Activated CD4-positive, alpha-beta T cell treated with anti-CD3 and anti-CD28 coated beads, Interleukin-2, amount 10 ng/mL, durations not matched to agents 7 days and 5 days (primary cell): ENCODE results near the gene PIANP. TPM values are rescaled to one million over a fixed set of nuclear protein-coding genes. Genes with fewer than 3 reads are reported as not detected.
"Not testable (repeated sequence)": the region's sequence is repeated elsewhere in the genome, so short reads cannot be mapped to it uniquely, and the experiment has no call there.

Experiments
- CTCF ChIA-PET: fragments of 350-600 bp; sonication (Branson Sonifier 250); formaldehyde crosslinking; loops from one replicate; lab custom pipeline; 2021; ENCODE audit warnings: antibody characterized with exemption; lab: Charles Lee
- POLR2A ChIA-PET: fragments of 350-600 bp; sonication (Branson Sonifier 250); formaldehyde crosslinking; loops from one replicate; lab custom pipeline; 2021; ENCODE audit warnings: antibody characterized with exemption; lab: Charles Lee
- DNase-seq: peaks from one replicate; pipeline ENCODE4 v3.0.0-alpha.2; 2020
- H3K27ac Mint-ChIP-seq: one replicate; pipeline ENCODE4 v1.8.0; 2021; ENCODE audit warnings: mild to moderate bottlenecking, moderate library complexity, mixed read lengths
- H3K27me3 Mint-ChIP-seq: one replicate; pipeline ENCODE4 v1.8.0; 2021; ENCODE audit warnings: mixed read lengths
- H3K36me3 Mint-ChIP-seq: one replicate; pipeline ENCODE4 v1.8.0; 2021; ENCODE audit warnings: low read depth, mixed read lengths
- H3K4me1 Mint-ChIP-seq: one replicate; pipeline ENCODE4 v1.8.0; 2021; ENCODE audit warnings: mixed read lengths
- H3K4me3 Mint-ChIP-seq: one replicate; pipeline ENCODE4 v1.8.0; 2021; ENCODE audit warnings: mild to moderate bottlenecking, moderate library complexity, mixed read lengths
- H3K9me3 Mint-ChIP-seq: one replicate; pipeline ENCODE4 v1.8.0; 2021; ENCODE audit warnings: mixed read lengths
- total RNA-seq, 2 experiments: library from RNA; stranded (reverse); gene quantifications; one replicate each; pipeline ENCODE4 v1.2.3, GENCODE V29; 2021

The PIANP gene, protein sequence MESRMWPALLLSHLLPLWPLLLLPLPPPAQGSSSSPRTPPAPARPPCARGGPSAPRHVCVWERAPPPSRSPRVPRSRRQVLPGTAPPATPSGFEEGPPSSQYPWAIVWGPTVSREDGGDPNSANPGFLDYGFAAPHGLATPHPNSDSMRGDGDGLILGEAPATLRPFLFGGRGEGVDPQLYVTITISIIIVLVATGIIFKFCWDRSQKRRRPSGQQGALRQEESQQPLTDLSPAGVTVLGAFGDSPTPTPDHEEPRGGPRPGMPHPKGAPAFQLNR
- not detected for total RNA-seq

DNA sequence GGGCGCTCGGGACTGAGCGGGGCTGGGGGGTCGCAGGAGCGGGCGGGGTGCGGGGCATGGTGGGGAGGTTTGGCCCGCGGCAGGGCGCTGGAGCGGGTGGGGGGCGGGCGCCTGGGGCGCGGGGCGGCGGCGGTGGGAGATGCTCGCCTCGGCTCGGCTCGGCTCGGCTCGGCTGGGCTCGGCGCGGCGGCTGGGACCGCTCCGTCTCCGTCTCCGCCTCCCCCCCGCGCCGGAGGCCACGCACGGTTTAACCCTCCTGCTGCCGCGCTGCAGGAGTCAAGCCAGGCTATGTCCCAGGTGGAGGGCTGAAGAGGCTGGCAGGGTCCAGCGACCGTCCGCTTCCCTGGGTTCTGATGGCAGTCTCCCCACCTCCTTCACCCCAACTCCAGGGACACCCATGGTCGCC, at the start of gene PIANP:
TSS of gene PIANP (minus strand) at position 170 of the 406 bp plus-strand sequence. CDS start 2,754 bp downstream, outside the sequence.
- peaks cover 25% of the 10 kb centered on the region for H3K4me1 Mint-ChIP-seq
- no peak within 1 kb of the TSS for H3K27ac Mint-ChIP-seq
- H3K4me3 Mint-ChIP-seq = peak within 1 kb of the TSS; percentile 60
- ChIA-PET CTCF (no interaction called here), POLR2A (no interaction called here)
- peaks cover 69% of the 10 kb centered on the region for H3K27me3 Mint-ChIP-seq
- peak; percentile 54 for DNase-seq
- peaks cover 5% of the 10 kb centered on the region for H3K36me3 Mint-ChIP-seq
- H3K9me3 Mint-ChIP-seq = no peaks in the 10 kb centered on the region

GRCh38 chr12:6748761-6749160, 48.1 kb upstream of the PIANP start:
- Mint-ChIP-seq H3K4me1 (peaks cover 45% of the 10 kb centered on the region), H3K9me3 (peaks cover 4% of the 10 kb centered on the region), H3K36me3 (peaks cover 46% of the 10 kb centered on the region), H3K27ac (no peak overlapping the region), H3K27me3 (no peaks in the 10 kb centered on the region), H3K4me3 (no peak overlapping the region)
- no peak for DNase-seq
- POLR2A ChIA-PET = no interaction called here
- CTCF ChIA-PET = interaction anchor here (1.4 kb wide), 1 partner anchor 20 kb away, joined by 3 read pairs; no protein-coding TSS in a partner anchor

DNA sequence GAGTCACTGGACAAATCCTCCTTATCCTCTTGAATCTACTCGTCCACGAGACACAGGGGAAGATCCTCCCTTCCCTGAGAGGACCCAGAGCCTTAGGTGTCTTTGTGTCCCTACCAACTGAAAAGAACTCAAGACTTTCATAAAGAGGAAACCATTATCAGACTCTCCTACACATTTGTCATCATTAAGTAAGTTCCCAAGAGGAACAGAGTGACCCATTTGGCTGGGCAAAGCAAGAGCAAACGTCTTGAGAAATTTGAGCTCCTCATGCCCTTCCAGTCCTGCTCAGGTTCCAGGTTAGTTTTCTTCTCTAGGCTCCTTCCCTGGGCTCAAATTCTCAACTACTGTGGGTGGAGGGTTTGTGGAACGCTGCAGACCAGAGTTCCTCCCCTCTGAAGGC, 46.6 kb upstream of the PIANP start:
- H3K4me3 Mint-ChIP-seq = no peak overlapping the region
- H3K4me1 Mint-ChIP-seq = peaks cover 39% of the 10 kb centered on the region

DNA sequence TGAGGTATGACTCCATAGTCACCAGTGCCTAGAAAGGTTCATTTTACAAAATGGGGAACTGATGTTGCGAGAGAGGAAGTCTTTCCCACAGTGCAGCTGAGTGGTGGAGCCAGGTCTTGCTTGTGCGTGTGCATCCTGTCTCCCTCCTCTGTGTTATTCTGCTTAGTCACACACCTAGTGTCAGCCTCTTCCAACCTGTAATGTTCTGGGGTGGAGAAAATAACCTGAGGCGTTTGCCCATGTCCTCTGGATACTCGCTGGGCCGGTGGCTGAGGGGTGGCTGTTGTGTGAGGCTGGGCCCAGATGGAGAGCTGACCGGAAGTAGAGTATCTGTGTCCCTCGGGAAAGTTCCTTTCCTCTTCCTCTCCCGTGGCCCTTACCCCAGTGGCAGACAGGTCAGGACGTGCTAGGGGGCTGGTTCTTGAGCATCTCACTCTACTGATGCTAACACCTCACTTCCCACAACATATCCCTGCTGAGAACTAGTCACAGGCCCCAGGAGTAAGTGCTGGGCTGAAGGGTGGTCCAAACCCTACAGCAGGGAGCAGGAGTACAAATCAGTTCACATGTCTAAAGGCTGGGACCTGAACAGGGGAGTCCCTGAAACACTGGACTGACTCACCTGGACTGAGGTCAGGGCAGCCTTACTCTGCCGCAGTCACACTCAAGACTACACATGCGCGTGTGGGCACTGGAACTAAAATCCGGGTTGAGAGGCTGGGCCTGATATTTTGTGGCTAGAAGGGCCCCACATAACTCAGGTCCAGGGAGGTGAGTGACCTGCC, 45.3 kb upstream of the PIANP start:
- DNase-seq = peak; percentile 54
- peaks cover 26% of the 10 kb centered on the region for H3K4me1 Mint-ChIP-seq
- H3K27me3 Mint-ChIP-seq = no peaks in the 10 kb centered on the region
- H3K4me3 Mint-ChIP-seq = no peak overlapping the region
- CTCF ChIA-PET = interaction anchor here (0.5 to 3.9 kb wide), 7 partner anchors 7 to 524 kb away, joined by 3 to 19 read pairs (median 4); partner anchors contain the start of gene MLF2
- peaks cover 40% of the 10 kb centered on the region for H3K36me3 Mint-ChIP-seq
- H3K9me3 Mint-ChIP-seq = peaks cover 4% of the 10 kb centered on the region
- POLR2A ChIA-PET = interaction anchor here (0.6 kb wide), 2 partner anchors 107 to 136 kb away, joined by 3 to 6 read pairs; no protein-coding TSS in a partner anchor
- H3K27ac Mint-ChIP-seq = peak overlapping the region; percentile 95

More for the DNA sequence above, 46.6 kb upstream of the PIANP start:
- Mint-ChIP-seq H3K27ac (peak overlapping the region; percentile 78), H3K27me3 (no peaks in the 10 kb centered on the region), H3K9me3 (peaks cover 4% of the 10 kb centered on the region), H3K36me3 (peaks cover 45% of the 10 kb centered on the region)
- ChIA-PET POLR2A (no interaction called here), CTCF (interaction anchor here (0.6 to 0.9 kb wide), 3 partner anchors 11 to 127 kb away, joined by 3 to 4 read pairs (median 3); no protein-coding TSS in a partner anchor)
- DNase-seq = no peak

- not testable (repeated sequence) for DNase-seq, H3K27ac Mint-ChIP-seq
- H3K4me1 Mint-ChIP-seq = peaks cover 24% of the 10 kb centered on the region
Measured at GRCh38 chr12:6743300-6743699, 42.7 kb upstream of the PIANP start.

GRCh38 chr12:6742834-6743233, 42.2 kb upstream of the PIANP start:
- Mint-ChIP-seq H3K9me3 (peaks cover 4% of the 10 kb centered on the region), H3K4me3 (no peak overlapping the region), H3K27me3 (no peaks in the 10 kb centered on the region), H3K27ac (no peak overlapping the region), H3K4me1 (peaks cover 24% of the 10 kb centered on the region), H3K36me3 (peaks cover 23% of the 10 kb centered on the region)
- CTCF ChIA-PET = interaction anchor here (1.2 to 3.9 kb wide), 3 partner anchors 10 to 92 kb away, joined by 3 to 19 read pairs (median 3); partner anchors contain the start of genes COPS7A and MLF2
- DNase-seq = no peak
- POLR2A ChIA-PET = no interaction called here

More at GRCh38 chr12:6743300-6743699, 42.7 kb upstream of the PIANP start:
- H3K4me3 Mint-ChIP-seq, H3K27me3 Mint-ChIP-seq, H3K9me3 Mint-ChIP-seq, POLR2A ChIA-PET: not testable (repeated sequence)
- H3K36me3 Mint-ChIP-seq = peaks cover 27% of the 10 kb centered on the region
- CTCF ChIA-PET = interaction anchor here (1.2 to 3.9 kb wide), 4 partner anchors 10 to 92 kb away, joined by 3 to 19 read pairs (median 4); partner anchors contain the start of genes COPS7A and MLF2

DNA sequence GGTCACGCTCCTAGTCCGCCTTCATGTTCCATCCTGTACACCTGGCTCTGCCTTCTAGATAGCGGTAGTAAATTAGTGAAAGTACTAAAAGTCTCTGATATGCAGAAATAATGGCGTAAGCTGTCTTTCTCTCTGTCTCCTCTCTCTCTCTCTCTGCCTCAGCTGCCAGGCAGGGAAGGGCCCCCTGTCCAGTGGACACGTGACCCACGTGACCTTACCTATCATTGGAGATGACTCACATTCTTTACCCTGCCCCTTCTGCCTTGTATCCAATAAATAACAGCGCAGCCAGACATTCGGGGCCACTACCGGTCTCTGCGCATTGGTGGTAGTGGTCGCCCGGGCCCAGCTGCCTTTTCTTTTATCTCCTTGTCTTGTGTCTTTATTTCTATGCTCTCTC, 41.5 kb upstream of the PIANP start:
- peaks cover 23% of the 10 kb centered on the region for H3K4me1 Mint-ChIP-seq
- H3K27me3 Mint-ChIP-seq, DNase-seq, H3K27ac Mint-ChIP-seq, H3K9me3 Mint-ChIP-seq, POLR2A ChIA-PET, H3K4me3 Mint-ChIP-seq: not testable (repeated sequence)
- H3K36me3 Mint-ChIP-seq = peaks cover 15% of the 10 kb centered on the region
- CTCF ChIA-PET = interaction anchor here (1.2 to 3.9 kb wide), 2 partner anchors 11 to 18 kb away, joined by 3 to 19 read pairs; partner anchors contain the start of genes COPS7A and MLF2

DNA sequence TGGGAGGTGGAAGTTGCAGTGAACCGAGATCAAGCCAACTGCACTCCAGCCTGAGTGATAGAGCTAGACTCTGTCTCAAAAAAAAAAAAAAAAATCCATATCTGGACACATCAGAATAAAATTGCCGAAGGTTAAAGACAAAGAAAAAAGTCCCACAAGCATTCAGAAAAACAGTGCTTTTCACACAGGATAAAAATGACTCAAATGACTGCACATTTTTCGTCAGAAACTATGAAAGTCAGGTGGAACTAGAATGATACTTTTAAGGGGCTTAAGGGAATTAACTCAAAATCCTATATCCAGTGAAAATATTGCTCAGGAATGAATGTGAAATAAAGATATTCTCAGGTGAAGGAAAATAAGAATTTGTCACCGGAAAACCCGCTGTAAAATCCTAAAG, 36.1 kb upstream of the PIANP start:
- POLR2A ChIA-PET = no interaction called here

GRCh38 chr12:6735448-6736191, 35.0 kb upstream of the PIANP start:
- Mint-ChIP-seq H3K36me3 (peaks cover 11% of the 10 kb centered on the region), H3K27me3 (no peaks in the 10 kb centered on the region), H3K27ac (no peak overlapping the region), H3K4me3 (no peak overlapping the region), H3K9me3 (no peaks in the 10 kb centered on the region), H3K4me1 (peaks cover 10% of the 10 kb centered on the region)
- ChIA-PET POLR2A (no interaction called here), CTCF (no interaction called here)
- peak; percentile 51 for DNase-seq

More for the DNA sequence above, 36.1 kb upstream of the PIANP start:
- no peak overlapping the region for H3K4me3 Mint-ChIP-seq
- peaks cover 5% of the 10 kb centered on the region for H3K36me3 Mint-ChIP-seq
- no peak overlapping the region for H3K27ac Mint-ChIP-seq
- H3K4me1 Mint-ChIP-seq = peaks cover 10% of the 10 kb centered on the region
- no peaks in the 10 kb centered on the region for H3K9me3 Mint-ChIP-seq
- DNase-seq = no peak
- CTCF ChIA-PET = interaction anchor here (1.2 kb wide), 1 partner anchor 9 kb away, joined by 3 read pairs; no protein-coding TSS in a partner anchor
- H3K27me3 Mint-ChIP-seq = no peaks in the 10 kb centered on the region

GRCh38 chr12:6734506-6735387, 34.1 kb upstream of the PIANP start:
- Mint-ChIP-seq H3K4me3 (no peak overlapping the region), H3K4me1 (peaks cover 10% of the 10 kb centered on the region), H3K36me3 (peaks cover 12% of the 10 kb centered on the region), H3K27ac (no peak overlapping the region), H3K27me3 (no peaks in the 10 kb centered on the region), H3K9me3 (no peaks in the 10 kb centered on the region)
- ChIA-PET CTCF (interaction anchor here (2.0 kb wide), 1 partner anchor 17 kb away, joined by 9 read pairs; the partner anchor contains the start of gene MLF2), POLR2A (no interaction called here)
- no peak for DNase-seq

DNA sequence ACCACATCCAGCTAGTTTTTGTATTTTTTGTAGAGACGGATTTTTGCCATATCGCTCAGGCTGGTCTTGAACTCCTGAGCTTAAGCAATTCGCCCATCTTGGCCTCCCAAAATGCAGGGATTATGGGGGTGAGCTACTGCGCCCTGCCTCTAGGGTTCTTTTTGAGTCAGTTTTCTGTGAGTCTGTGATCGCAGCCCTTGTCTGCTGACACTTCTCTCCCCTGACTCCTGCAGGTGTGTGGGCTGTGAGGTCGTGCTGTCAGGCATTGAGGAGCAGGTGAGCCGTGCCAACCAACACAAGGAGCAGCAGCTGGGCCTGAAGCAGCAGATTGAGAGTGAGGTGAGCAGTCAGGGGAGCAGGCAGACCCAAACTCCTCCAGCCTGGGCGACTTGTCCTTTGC, 29.6 kb upstream of the PIANP start:
- POLR2A ChIA-PET = no interaction called here
- H3K4me3 Mint-ChIP-seq = no peak overlapping the region
- H3K9me3 Mint-ChIP-seq = no peaks in the 10 kb centered on the region
- peaks cover 18% of the 10 kb centered on the region for H3K36me3 Mint-ChIP-seq
- H3K4me1 Mint-ChIP-seq = peaks cover 10% of the 10 kb centered on the region
- no peak overlapping the region for H3K27ac Mint-ChIP-seq
- CTCF ChIA-PET = interaction anchor here (0.7 to 1.3 kb wide), 4 partner anchors 15 to 227 kb away, joined by 3 read pairs; no protein-coding TSS in a partner anchor
- no peaks in the 10 kb centered on the region for H3K27me3 Mint-ChIP-seq
- no peak for DNase-seq
